GM21786 (cell line): Measurements from ENCODE around the gene PTCHD1.

Source experiments
- ATAC-seq: cut with Tn5 transposase; IDR thresholded peaks from one replicate; pipeline ENCODE4 v1.9.1; 2021; ENCODE audit not compliant: unreplicated experiment

The PTCHD1 gene

GRCh38 chrX:23344904-23345271 lies 10.2 kb downstream of the PTCHD1 start:
- ATAC-seq, result no peak

DNA sequence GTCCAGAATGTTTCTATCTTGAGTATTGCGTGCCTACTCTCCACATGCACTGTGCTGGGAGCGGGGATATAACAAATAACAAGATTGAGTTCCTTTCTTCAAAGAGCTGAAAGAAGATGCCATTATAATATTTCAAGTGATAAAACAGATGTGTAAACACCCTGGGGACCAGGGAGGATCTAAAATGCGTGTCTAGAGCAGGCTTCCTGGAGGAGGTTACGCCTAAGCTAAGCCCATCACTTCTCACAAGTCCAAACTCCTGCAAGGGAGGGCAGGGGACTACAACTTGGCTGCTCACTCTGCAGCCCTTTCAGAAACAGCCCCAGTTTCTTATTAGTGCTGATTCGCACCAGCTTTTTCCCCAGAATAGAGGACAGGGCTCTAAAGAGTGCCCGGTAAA lies 21.5 kb downstream of the PTCHD1 start:
- ATAC-seq, result no peak

DNA sequence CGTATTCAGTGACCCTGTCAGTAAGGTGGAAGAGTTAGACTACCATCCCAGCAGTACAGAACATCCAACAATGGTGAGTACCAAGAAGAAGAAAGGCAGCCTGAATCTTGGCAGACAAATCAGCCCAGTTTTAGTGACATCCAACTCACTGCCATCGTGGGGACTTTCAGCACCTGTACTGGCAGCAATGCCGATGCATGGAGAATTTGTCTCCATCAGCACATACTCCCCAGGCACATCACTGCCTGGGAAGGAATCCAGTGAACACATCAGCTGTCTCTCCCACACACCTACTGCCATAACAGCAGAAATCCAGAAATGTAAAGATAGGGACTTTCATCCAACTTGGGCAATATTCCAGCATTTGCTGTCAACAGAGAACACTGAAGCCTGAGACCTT lies 29.8 kb downstream of the PTCHD1 start:
- no peak for ATAC-seq

DNA sequence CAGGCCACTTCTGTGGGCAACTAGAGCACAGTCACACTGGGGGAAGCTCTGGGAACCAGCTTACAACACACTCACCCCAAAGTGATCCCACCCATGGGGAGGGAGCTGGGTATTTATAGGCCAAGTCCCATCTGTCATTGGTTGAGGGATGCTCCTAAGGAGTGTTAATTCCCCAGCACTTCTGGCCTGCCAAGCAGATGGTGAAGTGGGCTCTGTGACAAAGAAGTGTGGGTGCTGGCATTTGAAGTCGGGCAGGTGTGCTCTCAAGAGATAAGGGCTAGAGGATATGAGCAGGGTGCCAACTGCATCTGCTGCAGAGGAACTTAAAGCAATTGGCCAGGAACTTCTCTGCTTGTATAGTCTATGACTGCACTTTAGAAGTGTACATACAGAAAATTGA lies 30.9 kb downstream of the PTCHD1 start:
- ATAC-seq, result no peak

GRCh38 chrX:23366914-23367313 lies 32.3 kb downstream of the PTCHD1 start:
- ATAC-seq, result no peak

- ATAC-seq, result no peak
These were observed 34.4 kb downstream of the PTCHD1 start for GRCh38 chrX:23369027-23369426.

DNA sequence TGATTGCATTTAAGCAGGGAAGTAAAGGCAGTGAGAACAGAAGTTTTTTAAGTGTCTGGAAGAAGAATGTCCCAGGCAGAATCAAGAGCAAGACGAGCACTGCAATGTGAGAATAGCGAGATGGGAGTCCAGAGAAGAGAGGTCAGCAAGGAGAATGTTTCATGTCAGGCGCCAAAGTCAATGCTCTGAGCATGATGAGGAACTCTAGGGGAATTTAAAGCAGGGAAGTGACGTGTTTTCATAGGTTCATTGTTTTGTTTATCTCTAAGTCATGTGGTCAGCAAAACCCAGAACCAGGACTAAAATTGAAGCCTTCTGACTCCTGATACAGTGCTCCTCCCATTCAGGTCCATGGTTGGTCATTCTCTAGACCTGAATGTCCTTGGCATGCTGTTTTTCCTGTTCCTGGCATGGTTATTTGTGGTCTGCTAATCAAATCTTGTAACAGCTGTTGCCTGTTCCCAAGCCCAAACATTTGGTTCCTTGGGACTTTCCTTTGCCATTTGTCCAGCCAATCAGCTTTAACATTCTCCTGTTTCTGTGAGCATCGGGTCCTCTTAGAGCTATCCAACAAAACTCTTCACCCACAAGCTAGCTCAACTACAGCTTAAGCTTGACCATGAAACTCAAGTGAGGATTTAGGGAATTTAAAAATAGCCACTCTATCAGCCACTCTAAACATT lies 37.7 kb downstream of the PTCHD1 start:
- ATAC-seq, result no peak

- ATAC-seq, result no peak
These were observed 38.6 kb downstream of the PTCHD1 start for GRCh38 chrX:23373129-23373804.

GRCh38 chrX:23374291-23374690 lies 39.6 kb downstream of the PTCHD1 start:
- no peak for ATAC-seq

GRCh38 chrX:23376581-23376980 lies 41.9 kb downstream of the PTCHD1 start:
- no peak for ATAC-seq

GRCh38 chrX:23380581-23380980 lies 45.9 kb downstream of the PTCHD1 start:
- no peak for ATAC-seq

DNA sequence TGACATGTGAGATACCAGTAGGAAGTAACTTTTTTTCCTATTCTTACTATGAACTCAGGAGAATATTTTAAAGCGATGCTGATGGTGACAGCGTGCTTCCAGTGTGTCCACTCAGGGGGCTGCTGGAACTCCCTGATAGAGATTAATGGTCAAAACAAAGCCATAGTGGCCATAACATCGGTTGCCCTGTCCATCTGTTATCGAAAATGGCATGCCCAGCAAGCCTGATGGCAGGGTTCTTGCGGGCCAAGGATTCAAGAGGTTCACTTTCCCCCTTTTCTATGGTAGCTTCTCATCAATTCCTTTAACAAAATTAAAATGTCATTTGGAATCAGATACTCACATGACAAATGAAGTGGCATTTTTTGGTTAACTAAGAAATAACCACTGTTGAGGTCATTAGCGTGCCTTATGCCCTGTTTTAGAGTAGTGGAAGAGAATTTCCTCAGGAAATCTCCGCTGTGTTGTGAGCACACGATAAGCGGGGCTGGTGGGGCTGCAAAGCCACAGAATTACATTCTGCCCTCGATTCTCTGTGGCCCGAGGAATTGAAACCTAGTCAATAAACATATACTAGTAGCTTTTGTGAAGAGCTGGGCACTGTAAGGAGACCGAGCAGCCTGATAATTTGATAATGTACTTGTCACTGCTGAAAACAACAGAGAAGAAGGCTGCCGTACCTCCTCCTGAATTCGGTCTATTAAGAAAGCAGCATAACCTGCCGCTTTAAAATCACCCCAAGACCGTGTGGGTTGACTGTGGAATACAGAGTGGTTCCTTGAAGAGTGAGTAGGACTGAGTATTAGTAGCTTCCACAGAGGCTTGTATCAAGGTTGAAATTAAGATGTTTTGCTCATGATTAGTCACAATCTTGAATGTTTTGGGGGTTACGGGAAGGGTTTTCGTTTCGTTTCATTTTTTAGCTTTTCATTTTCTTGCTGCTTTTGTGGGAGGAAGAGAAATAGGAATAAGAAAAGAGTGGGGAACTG lies 46.7 kb downstream of the PTCHD1 start:
- no peak for ATAC-seq

- ATAC-seq, result no peak
These were observed 47.9 kb downstream of the PTCHD1 start for GRCh38 chrX:23382572-23382971.

DNA sequence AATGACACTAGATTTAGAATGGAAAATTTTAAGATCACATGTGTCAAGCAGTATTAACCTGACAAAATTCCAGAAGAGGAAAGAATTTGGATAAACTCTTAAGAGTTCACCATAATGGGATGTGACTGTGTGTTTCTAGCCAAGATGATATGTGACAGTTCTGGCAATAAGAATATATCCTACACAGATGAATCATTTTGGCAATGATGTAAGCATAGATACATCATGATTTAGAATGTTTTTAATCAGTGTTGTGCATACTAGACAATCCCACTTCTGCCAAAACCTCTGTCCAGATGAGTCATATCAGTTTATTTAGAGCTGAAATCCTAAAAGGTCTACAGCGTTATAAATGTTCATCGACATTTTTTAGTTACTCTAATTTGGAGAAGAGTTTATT lies 48.8 kb downstream of the PTCHD1 start:
- ATAC-seq, result no peak

GRCh38 chrX:23385242-23385641 lies 50.6 kb downstream of the PTCHD1 start:
- no peak for ATAC-seq

GRCh38 chrX:23386260-23386659 lies 51.6 kb downstream of the PTCHD1 start:
- no peak for ATAC-seq

- no peak for ATAC-seq
These were observed 52.1 kb downstream of the PTCHD1 start for GRCh38 chrX:23386726-23387125.

- no peak for ATAC-seq
These were observed 53.0 kb downstream of the PTCHD1 start for GRCh38 chrX:23387550-23388184.

DNA sequence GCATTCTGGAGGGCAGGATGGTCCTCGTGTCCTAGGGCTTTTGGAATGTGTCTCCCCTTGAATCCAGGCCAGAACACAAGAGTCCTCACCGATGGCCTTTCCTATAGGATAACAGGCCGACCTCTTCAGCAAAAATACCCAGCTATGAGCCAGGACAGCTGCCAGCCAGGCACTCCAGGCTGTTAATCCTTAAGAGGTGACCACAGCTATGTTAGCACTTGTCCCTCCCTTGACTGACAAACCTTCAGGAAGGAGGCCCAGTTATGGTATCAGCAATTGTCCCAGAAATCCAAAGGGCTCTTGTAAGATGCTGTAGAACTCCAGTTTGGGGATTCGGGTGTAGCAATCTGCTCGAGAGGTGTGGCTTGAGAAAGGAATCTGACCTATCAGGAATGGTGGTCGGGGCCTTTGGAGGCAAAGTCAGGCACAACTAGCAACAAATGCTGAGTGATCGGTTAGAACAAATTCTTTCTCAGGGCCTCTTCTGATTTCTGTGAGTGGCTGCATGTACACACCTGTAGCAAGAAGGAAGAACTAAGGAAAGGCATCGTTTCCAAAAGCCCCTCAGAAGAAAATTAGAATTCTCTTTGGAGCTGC lies 54.6 kb downstream of the PTCHD1 start:
- no peak for ATAC-seq

DNA sequence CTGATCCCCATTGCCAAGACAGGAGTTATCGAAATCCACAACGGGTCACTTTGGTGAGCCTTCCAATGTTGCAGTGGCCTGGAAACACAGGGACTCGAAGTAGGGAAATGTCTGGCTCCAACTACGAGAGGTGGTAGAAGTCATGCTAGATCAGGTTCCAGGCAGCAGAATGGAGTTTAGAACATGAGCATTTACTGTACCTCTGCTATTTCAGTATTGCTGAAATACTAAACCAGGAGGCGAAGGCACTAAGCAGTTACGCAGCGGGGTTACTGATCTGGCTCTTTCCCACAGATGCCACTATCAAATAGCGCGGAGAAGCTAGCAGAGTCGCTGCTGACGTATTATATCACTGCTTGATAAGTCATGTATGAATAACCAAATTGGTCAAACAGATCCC lies 56.3 kb downstream of the PTCHD1 start:
- no peak for ATAC-seq

GRCh38 chrX:23392195-23392594 lies 57.5 kb downstream of the PTCHD1 start:
- ATAC-seq, result no peak
